ENCODE results near the gene MESP2.

MESP2 gene

DNA sequence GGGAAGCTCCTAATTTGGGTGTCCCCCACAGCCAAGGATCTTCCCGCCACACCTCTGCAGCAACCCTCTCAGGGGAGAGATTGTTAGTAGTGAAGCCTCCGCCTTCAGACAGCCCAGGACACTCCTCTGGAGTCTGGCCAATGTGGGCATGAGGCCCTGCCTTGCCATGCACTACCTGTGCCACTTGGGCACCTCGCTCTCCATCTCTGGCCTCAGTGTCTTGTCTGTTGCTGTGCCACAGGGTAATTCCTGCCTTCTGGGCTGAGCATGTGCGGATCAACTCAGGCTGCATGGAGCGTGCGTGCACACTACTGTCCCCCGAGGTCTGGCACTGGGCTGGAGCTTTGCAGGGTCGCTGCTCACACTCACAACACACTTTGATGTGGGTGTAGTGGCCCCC, 17.2 kb upstream of the MESP2 start:
- no peaks in the 10 kb centered on the region for H3K9me3 ChIP-seq (ENCODE audit: control insufficient read depth, low read length)
- H3K27me3 ChIP-seq (ENCODE audit: control insufficient read depth, insufficient read depth, low read length): peaks cover 40% of the 10 kb centered on the region
- peaks cover 18% of the 10 kb centered on the region for H3K4me1 ChIP-seq (ENCODE audit: control insufficient read depth, insufficient read depth, low read length)
- no peak overlapping the region for H3K4me3 ChIP-seq (ENCODE audit: low read length)
- H3K9ac ChIP-seq (ENCODE audit: low read length): no peak overlapping the region
- H3K36me3 ChIP-seq (ENCODE audit: control insufficient read depth, insufficient read depth, low read length): no peaks in the 10 kb centered on the region

DNA sequence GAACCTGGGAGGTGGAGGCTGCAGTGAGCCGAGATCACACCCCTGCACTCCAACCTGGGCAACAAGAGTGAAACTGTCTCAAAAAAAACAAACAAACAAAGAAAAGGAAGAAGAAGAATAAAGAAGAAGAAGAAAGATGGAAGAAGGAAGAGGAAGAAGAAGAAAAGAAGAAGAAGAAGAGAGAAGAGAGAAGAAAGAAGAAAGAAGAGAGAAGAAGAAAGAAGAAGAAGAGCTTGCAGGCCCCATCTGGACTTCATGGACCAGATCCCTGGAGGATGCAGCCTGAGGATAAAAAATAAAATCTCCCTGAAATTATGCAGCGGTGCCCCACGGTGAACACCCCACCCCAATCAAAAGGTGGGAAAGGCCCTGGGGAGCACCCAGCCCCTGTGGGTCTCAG, 16.3 kb upstream of the MESP2 start:
- H3K9me3 ChIP-seq (ENCODE audit: control insufficient read depth, low read length): no peaks in the 10 kb centered on the region
- H3K4me3 ChIP-seq (ENCODE audit: low read length): no peak overlapping the region
- peaks cover 36% of the 10 kb centered on the region for H3K27me3 ChIP-seq (ENCODE audit: control insufficient read depth, insufficient read depth, low read length)
- no peak overlapping the region for H3K9ac ChIP-seq (ENCODE audit: low read length)
- no peaks in the 10 kb centered on the region for H3K36me3 ChIP-seq (ENCODE audit: control insufficient read depth, insufficient read depth, low read length)
- peaks cover 18% of the 10 kb centered on the region for H3K4me1 ChIP-seq (ENCODE audit: control insufficient read depth, insufficient read depth, low read length)

DNA sequence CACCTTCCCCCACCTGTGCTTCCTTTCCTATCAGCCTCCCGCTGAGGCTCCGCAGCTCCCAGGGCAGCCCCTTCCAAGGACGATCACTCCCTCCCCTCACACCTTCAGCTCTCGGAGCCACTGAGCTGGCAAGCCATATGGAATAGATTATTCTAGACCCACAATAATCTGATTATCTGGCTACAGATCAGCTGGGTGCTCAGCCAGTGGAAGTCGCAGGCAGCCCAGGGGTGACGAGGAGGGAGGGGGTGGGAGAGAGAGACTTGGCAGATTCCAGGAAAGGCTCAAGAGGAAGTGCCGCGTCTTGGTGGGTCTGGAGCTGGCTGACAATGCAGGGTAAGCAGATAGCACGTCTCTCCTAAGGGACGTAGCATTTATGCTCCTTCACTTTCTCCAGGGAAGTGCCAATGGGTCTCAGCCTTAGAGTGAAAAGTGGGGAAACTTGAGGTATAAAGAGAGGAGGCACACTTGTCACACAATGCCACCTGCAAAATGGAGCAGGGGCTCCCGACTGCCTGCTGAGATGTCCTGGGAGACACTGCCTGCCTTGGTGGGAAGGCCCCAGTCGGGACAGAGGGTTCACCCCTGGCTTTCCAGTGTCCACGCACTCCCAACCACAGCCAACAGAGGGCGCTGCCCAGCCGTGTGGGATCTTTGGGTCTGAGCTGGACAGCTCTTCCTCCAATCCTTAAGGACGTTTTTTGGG, 15.7 kb upstream of the MESP2 start:
- peaks cover 18% of the 10 kb centered on the region for H3K4me1 ChIP-seq (ENCODE audit: control insufficient read depth, insufficient read depth, low read length)
- no peaks in the 10 kb centered on the region for H3K36me3 ChIP-seq (ENCODE audit: control insufficient read depth, insufficient read depth, low read length)
- no peak overlapping the region for H3K4me3 ChIP-seq (ENCODE audit: low read length)
- H3K9me3 ChIP-seq (ENCODE audit: control insufficient read depth, low read length): no peaks in the 10 kb centered on the region
- peaks cover 32% of the 10 kb centered on the region for H3K27me3 ChIP-seq (ENCODE audit: control insufficient read depth, insufficient read depth, low read length)
- no peak overlapping the region for H3K9ac ChIP-seq (ENCODE audit: low read length)

DNA sequence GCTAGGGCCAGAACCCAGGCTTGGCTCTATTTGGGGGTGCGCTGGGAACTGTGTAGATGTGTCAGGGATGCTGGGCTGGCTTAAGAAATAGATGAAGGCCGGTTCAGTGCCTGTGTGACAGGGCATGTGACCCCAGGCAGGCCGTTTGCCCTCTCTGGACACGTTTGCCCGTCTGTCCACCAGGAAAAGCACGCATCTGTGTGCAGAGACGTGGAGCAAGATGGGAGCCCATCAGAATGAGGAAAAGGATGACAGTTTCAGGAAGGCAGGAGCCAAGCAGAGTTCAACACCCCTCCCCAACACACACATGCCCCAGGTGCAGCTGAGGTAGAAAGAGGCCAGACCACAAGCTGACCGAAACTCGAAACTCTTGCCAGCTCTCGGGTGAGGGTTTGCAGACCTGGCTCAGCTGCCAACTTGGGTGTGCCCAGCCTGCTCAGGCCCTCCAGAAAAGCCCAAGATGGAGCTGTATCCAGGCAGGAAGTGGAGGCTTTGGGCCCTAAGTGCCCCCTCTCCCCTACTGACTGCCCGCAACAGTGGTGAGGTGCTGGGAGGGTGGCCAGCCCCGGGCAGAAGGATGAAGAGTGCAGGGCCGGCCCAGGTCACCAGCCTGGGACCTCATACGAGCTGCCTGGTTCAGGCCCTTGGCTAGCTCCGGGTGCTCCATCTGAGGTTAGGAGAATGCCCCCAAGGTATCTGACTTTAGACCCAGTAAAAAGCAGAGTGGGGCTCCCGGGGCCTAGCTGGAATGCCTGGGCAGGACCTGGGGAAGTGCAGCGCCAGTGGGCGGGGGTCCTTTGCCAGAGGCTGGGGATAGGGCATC, 14.9 kb upstream of the MESP2 start:
- Histone ChIP-seq H3K9me3 (ENCODE audit: control insufficient read depth, low read length) (no peaks in the 10 kb centered on the region), H3K27me3 (ENCODE audit: control insufficient read depth, insufficient read depth, low read length) (peaks cover 24% of the 10 kb centered on the region), H3K9ac (ENCODE audit: low read length) (no peak overlapping the region), H3K4me3 (ENCODE audit: low read length) (no peak overlapping the region), H3K36me3 (ENCODE audit: control insufficient read depth, insufficient read depth, low read length) (no peaks in the 10 kb centered on the region), H3K4me1 (ENCODE audit: control insufficient read depth, insufficient read depth, low read length) (peaks cover 18% of the 10 kb centered on the region)

- H3K36me3 ChIP-seq (ENCODE audit: control insufficient read depth, insufficient read depth, low read length): no peaks in the 10 kb centered on the region
- no peak overlapping the region for H3K9ac ChIP-seq (ENCODE audit: low read length)
- no peak overlapping the region for H3K4me3 ChIP-seq (ENCODE audit: low read length)
Observed at GRCh38 chr15:89761929-89762328, 14.2 kb upstream of the MESP2 start.

DNA sequence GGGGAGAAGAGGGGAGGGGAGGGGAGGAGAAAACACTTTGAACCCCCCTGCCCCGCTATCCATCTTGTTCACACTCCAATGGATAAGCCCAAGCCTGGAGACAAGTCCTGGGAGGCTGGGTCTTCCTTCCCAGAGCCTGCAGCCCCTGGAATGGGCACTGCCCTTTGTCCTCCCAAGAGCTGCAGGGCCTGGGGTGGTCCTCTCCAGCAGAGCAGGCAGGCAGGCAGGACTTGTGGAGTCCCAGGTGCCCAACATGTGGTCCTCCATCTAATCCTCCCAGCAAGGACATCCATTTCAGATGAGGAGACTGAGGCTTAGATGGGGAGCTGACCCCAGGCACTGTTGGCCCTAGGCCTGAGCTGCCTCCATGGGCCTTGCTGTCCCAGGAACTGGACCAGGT, 10.4 kb upstream of the MESP2 start:
- Histone ChIP-seq H3K4me3 (ENCODE audit: low read length) (no peak overlapping the region), H3K36me3 (ENCODE audit: control insufficient read depth, insufficient read depth, low read length) (no peaks in the 10 kb centered on the region), H3K9ac (ENCODE audit: low read length) (no peak overlapping the region), H3K9me3 (ENCODE audit: control insufficient read depth, low read length) (no peaks in the 10 kb centered on the region), H3K27me3 (ENCODE audit: control insufficient read depth, insufficient read depth, low read length) (no peaks in the 10 kb centered on the region), H3K4me1 (ENCODE audit: control insufficient read depth, insufficient read depth, low read length) (peaks cover 7% of the 10 kb centered on the region)

More at GRCh38 chr15:89761929-89762328, 14.2 kb upstream of the MESP2 start:
- Histone ChIP-seq H3K4me1 (ENCODE audit: control insufficient read depth, insufficient read depth, low read length) (peaks cover 13% of the 10 kb centered on the region), H3K27me3 (ENCODE audit: control insufficient read depth, insufficient read depth, low read length) (peaks cover 24% of the 10 kb centered on the region), H3K9me3 (ENCODE audit: control insufficient read depth, low read length) (no peaks in the 10 kb centered on the region)

GRCh38 chr15:89766357-89767311, 9.5 kb upstream of the MESP2 start:
- Histone ChIP-seq H3K4me3 (ENCODE audit: low read length) (no peak overlapping the region), H3K9ac (ENCODE audit: low read length) (no peak overlapping the region), H3K9me3 (ENCODE audit: control insufficient read depth, low read length) (no peaks in the 10 kb centered on the region), H3K27me3 (ENCODE audit: control insufficient read depth, insufficient read depth, low read length) (no peaks in the 10 kb centered on the region), H3K36me3 (ENCODE audit: control insufficient read depth, insufficient read depth, low read length) (no peaks in the 10 kb centered on the region), H3K4me1 (ENCODE audit: control insufficient read depth, insufficient read depth, low read length) (no peaks in the 10 kb centered on the region)

DNA sequence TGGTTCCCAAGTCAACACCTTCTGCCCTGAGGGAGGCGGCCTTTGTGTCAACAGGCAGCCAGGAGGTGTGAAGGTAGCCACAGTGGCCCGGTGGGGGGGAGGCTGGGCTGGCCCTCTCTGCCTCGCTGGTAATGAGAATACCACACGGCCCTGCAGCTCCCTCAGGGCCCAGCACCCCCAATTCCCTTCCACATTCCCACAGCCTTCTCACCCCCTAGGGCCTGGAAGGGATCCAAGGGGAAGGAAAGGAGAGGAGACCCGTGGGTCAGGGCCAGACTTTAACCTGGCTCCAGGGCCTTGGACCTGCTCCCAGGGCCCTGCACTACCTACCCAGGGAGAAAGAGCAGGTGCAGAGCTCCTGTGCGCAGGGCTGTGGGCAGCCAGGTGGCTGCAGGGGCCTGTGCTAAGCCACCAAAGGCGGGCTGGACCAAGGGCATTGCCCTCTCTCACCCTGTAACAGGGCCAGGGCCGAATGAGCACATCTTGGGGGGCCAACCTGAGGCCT, 8.7 kb upstream of the MESP2 start:
- Histone ChIP-seq H3K4me1 (ENCODE audit: control insufficient read depth, insufficient read depth, low read length) (no peaks in the 10 kb centered on the region), H3K9ac (ENCODE audit: low read length) (no peak overlapping the region), H3K27me3 (ENCODE audit: control insufficient read depth, insufficient read depth, low read length) (no peaks in the 10 kb centered on the region), H3K9me3 (ENCODE audit: control insufficient read depth, low read length) (no peaks in the 10 kb centered on the region), H3K4me3 (ENCODE audit: low read length) (no peak overlapping the region), H3K36me3 (ENCODE audit: control insufficient read depth, insufficient read depth, low read length) (no peaks in the 10 kb centered on the region)

- H3K9me3 ChIP-seq (ENCODE audit: control insufficient read depth, low read length): no peaks in the 10 kb centered on the region
- H3K27me3 ChIP-seq (ENCODE audit: control insufficient read depth, insufficient read depth, low read length): no peaks in the 10 kb centered on the region
- H3K4me3 ChIP-seq (ENCODE audit: low read length): no peak overlapping the region
- no peak overlapping the region for H3K9ac ChIP-seq (ENCODE audit: low read length)
- no peaks in the 10 kb centered on the region for H3K36me3 ChIP-seq (ENCODE audit: control insufficient read depth, insufficient read depth, low read length)
- no peaks in the 10 kb centered on the region for H3K4me1 ChIP-seq (ENCODE audit: control insufficient read depth, insufficient read depth, low read length)
Observed at GRCh38 chr15:89768071-89768500, 8.0 kb upstream of the MESP2 start.

DNA sequence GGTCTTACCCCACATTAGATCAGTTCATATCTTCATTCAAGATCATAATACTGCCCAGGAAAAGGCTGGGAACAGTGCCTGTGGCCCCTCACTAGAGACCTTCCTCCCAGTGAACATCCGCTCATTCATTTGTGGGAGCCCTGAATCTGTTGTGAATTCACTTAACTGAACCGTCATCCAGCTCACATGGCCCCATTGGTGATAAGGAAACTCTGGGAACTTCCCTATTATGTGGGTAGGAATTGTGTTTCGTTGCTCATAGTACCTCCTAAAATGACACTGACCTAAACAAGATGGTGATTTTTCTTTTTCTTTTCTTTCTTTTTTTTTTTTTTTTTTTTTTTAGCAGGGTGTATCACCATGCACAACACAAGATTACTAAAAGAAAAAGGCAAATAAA, 6.8 kb upstream of the MESP2 start:
- Histone ChIP-seq H3K4me1 (ENCODE audit: control insufficient read depth, insufficient read depth, low read length) (no peaks in the 10 kb centered on the region), H3K9ac (ENCODE audit: low read length) (no peak overlapping the region), H3K9me3 (ENCODE audit: control insufficient read depth, low read length) (no peaks in the 10 kb centered on the region), H3K36me3 (ENCODE audit: control insufficient read depth, insufficient read depth, low read length) (no peaks in the 10 kb centered on the region), H3K4me3 (ENCODE audit: low read length) (no peak overlapping the region), H3K27me3 (ENCODE audit: control insufficient read depth, insufficient read depth, low read length) (no peaks in the 10 kb centered on the region)

DNA sequence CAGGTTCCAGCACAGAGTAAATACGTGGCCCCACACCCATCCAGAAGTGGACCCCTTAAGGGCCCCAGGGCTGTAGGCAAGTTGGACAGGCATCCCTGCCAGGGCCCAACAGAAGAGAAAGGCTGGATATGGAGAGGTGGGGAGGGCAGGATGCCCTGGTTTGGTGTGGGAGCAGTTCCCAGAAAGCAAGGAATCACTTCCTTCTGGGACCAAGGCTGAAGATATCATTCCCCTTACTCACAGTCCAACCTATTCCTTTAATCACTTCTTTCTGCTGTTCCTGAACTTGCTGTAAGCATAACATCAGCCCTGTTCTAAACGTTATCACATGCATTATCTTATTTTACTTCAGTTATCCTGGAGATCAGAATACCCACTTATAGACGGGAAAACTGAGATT, 6.1 kb upstream of the MESP2 start:
- Histone ChIP-seq H3K27me3 (ENCODE audit: control insufficient read depth, insufficient read depth, low read length) (no peaks in the 10 kb centered on the region), H3K4me1 (ENCODE audit: control insufficient read depth, insufficient read depth, low read length) (no peaks in the 10 kb centered on the region), H3K9me3 (ENCODE audit: control insufficient read depth, low read length) (no peaks in the 10 kb centered on the region), H3K4me3 (ENCODE audit: low read length) (no peak overlapping the region), H3K36me3 (ENCODE audit: control insufficient read depth, insufficient read depth, low read length) (no peaks in the 10 kb centered on the region), H3K9ac (ENCODE audit: low read length) (no peak overlapping the region)
